Superior temporal gyrus (tissue), 1 donor: ENCODE results near the gene TMEM247.
"Not testable (repeated sequence)": the region's sequence is repeated elsewhere in the genome, so short reads cannot be mapped to it uniquely, and the experiment has no call there.

Experiments used
- DNase-seq: peaks from one replicate; pipeline ENCODE4 v3.0.0-alpha.2; 2016; ENCODE audit errors: extremely low spot score

TMEM247 gene

GRCh38 chr2:46510598-46511177, 31.3 kb downstream of the TMEM247 start:
- DNase-seq, result no peak

- no peak for DNase-seq
Measured at GRCh38 chr2:46512185-46512584, 32.8 kb downstream of the TMEM247 start.

- no peak for DNase-seq
Measured at GRCh38 chr2:46514738-46515137, 35.4 kb downstream of the TMEM247 start.

- no peak for DNase-seq
Measured at GRCh38 chr2:46517485-46517884, 38.1 kb downstream of the TMEM247 start.

- no peak for DNase-seq
Measured at GRCh38 chr2:46518861-46519260, 39.5 kb downstream of the TMEM247 start.

GRCh38 chr2:46519265-46519664, 39.9 kb downstream of the TMEM247 start:
- no peak for DNase-seq

GRCh38 chr2:46520130-46520711, 40.9 kb downstream of the TMEM247 start:
- no peak for DNase-seq

GRCh38 chr2:46521215-46521683, 41.9 kb downstream of the TMEM247 start:
- DNase-seq, result no peak

- not testable (repeated sequence) for DNase-seq
Measured at GRCh38 chr2:46522385-46522784, 43.0 kb downstream of the TMEM247 start.

GRCh38 chr2:46525522-46526155, 46.3 kb downstream of the TMEM247 start:
- no peak for DNase-seq

GRCh38 chr2:46528880-46529279, 49.5 kb downstream of the TMEM247 start:
- DNase-seq, result no peak

GRCh38 chr2:46530639-46531038, 51.3 kb downstream of the TMEM247 start:
- no peak for DNase-seq

GRCh38 chr2:46531863-46532262, 52.5 kb downstream of the TMEM247 start:
- no peak for DNase-seq
